ENCODE measurements around the gene VPS13D. TPM values are rescaled to one million over a fixed set of nuclear protein-coding genes. Genes with fewer than 3 reads are reported as not detected.

The VPS13D gene
- total and polyA plus RNA-seq, 11 donors = 32.1 to 301 (median 90.7) TPM

GRCh38 chr1:12408662-12409061, 178.8 kb downstream of the VPS13D start:
- ATAC-seq (no peak), DNase-seq (no peak)
- TF ChIP-seq POLR2A (IDR thresholded peaks at IDR 0.05) (no peak), CTCF (IDR thresholded peaks at IDR 0.05) (no peak)
- Histone ChIP-seq H3K36me3 (peaks cover 0 to 66% (median 27%) of the 10 kb centered on the region in 9 donors), H3K4me3 (no peak overlapping the region), H3K27me3 (no peaks in the 10 kb centered on the region), H3K9me3 (peaks cover 0 to 12% (median 0%) of the 10 kb centered on the region in 12 donors), H3K27ac (peak overlapping the region in 2 of 12 donors; percentile 11 to 18), H3K4me1 (peaks cover 6 to 53% (median 36%) of the 10 kb centered on the region in 12 donors)
- intact Hi-C loops (cut with DNase I) = loop anchor here in 4 of 10 donors (2.0 to 5.0 kb wide), 4 partner anchors 69 to 214 kb away; partner anchors contain the start of gene DHRS3 (in 1 of the 4)
- 28 to 50% (median 37%) methylated on average over 1 of the region's 1 CpG for WGBS, 4 donors

GRCh38 chr1:12409681-12410080, 179.9 kb downstream of the VPS13D start:
- Histone ChIP-seq H3K36me3 (peaks cover 0 to 63% (median 21%) of the 10 kb centered on the region in 9 donors), H3K4me1 (peaks cover 6 to 53% (median 36%) of the 10 kb centered on the region in 12 donors), H3K27ac (peak overlapping the region in 1 of 12 donors; percentile 50), H3K4me3 (no peak overlapping the region), H3K27me3 (no peaks in the 10 kb centered on the region), H3K9me3 (peaks cover 0 to 12% (median 0%) of the 10 kb centered on the region in 12 donors)
- WGBS, 4 donors = 82 to 88% (median 87%) methylated on average over 2 of the region's 2 CpGs
- DNase-seq (no peak), ATAC-seq (no peak)
- intact Hi-C loops (cut with DNase I) = loop anchor here in 4 of 10 donors (2.0 to 5.0 kb wide), 4 partner anchors 68 to 213 kb away; partner anchors contain the start of gene DHRS3 (in 1 of the 4)
- TF ChIP-seq CTCF (IDR thresholded peaks at IDR 0.05) (no peak), POLR2A (IDR thresholded peaks at IDR 0.05) (no peak)

- intact Hi-C loops (cut with DNase I) = no loop called here
- H3K27ac ChIP-seq = peak overlapping the region in 1 of 12 donors; percentile 50
- TF ChIP-seq CTCF (IDR thresholded peaks at IDR 0.05) = no peak
- no peak for TF ChIP-seq POLR2A (IDR thresholded peaks at IDR 0.05)
Observed at GRCh38 chr1:12410351-12410750, 180.5 kb downstream of the VPS13D start.

GRCh38 chr1:12411098-12411497, 181.3 kb downstream of the VPS13D start:
- DNase-seq (no peak), ATAC-seq (no peak)
- no peak overlapping the region for H3K4me3 ChIP-seq
- peaks cover 0 to 65% (median 26%) of the 10 kb centered on the region in 9 donors for H3K36me3 ChIP-seq
- WGBS, 4 donors = 95 to 99% (median 99%) methylated on average over 3 of the region's 3 CpGs
- no peak for TF ChIP-seq CTCF (IDR thresholded peaks at IDR 0.05)
- TF ChIP-seq POLR2A (IDR thresholded peaks at IDR 0.05) = no peak
- peaks cover 4 to 43% (median 26%) of the 10 kb centered on the region in 12 donors for H3K4me1 ChIP-seq
- H3K27ac ChIP-seq = no peak overlapping the region
- H3K27me3 ChIP-seq = no peaks in the 10 kb centered on the region
- peaks cover 0 to 12% (median 0%) of the 10 kb centered on the region in 12 donors for H3K9me3 ChIP-seq
- intact Hi-C loops (cut with DNase I) = no loop called here

More at GRCh38 chr1:12410351-12410750, 180.5 kb downstream of the VPS13D start:
- no peak for DNase-seq
- Histone ChIP-seq H3K27me3 (no peaks in the 10 kb centered on the region), H3K4me3 (no peak overlapping the region), H3K36me3 (peaks cover 0 to 63% (median 20%) of the 10 kb centered on the region in 9 donors), H3K9me3 (peaks cover 0 to 12% (median 0%) of the 10 kb centered on the region in 12 donors), H3K4me1 (peaks cover 6 to 46% (median 33%) of the 10 kb centered on the region in 12 donors)
- no peak for ATAC-seq
